Ascending aorta (tissue), 2 donors: ENCODE data around the gene KLHL4. TPM values are rescaled to one million over a fixed set of nuclear protein-coding genes. Genes with fewer than 3 reads are reported as not detected.
"Not testable (repeated sequence)": the region's sequence is repeated elsewhere in the genome, so short reads cannot be mapped to it uniquely, and the experiment has no call there.

ENCODE experiments used
- DNase-seq, 2 donors: peaks; one replicate each; pipeline ENCODE4 v3.0.0-alpha.2; 2019; ENCODE audit warnings: low spot score in 2 of 2
- H3K27ac ChIP-seq, 2 donors: fragments of 200-600 bp; sonication (generic); one replicate each; pipeline ENCODE4 v1.5.1; 2016 to 2017; ENCODE audit warnings: mild to moderate bottlenecking in 1 of 2
- H3K27me3 ChIP-seq: fragments of 200-600 bp; sonication (generic); one replicate; pipeline ENCODE4 v1.5.1; 2017
- H3K36me3 ChIP-seq, 2 donors: fragments of 200-600 bp; sonication (generic); one replicate each; pipeline ENCODE4 v1.5.1; 2016
- H3K4me1 ChIP-seq, 2 donors: fragments of 200-600 bp; sonication (generic); one replicate each; pipeline ENCODE4 v1.5.1; 2016 to 2017; ENCODE audit warnings: mild to moderate bottlenecking in 1 of 2
- H3K4me3 ChIP-seq, 2 donors: fragments of 200-600 bp; sonication (generic); one replicate each; pipeline ENCODE4 v1.5.1; 2016 to 2017; ENCODE audit warnings: mild to moderate bottlenecking in 1 of 2
- H3K9me3 ChIP-seq, 2 donors: fragments of 200-600 bp; sonication (generic); one replicate each; pipeline ENCODE4 v1.5.1; 2016
- CTCF ChIP-seq, 3 experiments: fragments of 200-600 bp in 2 of 3; fragments of 450-650 bp in 1 of 3; sonication (generic) in 2 of 3; IDR thresholded peaks; one replicate each; pipeline ENCODE4 v1.5.1; 2016 to 2019; ENCODE audit warnings: antibody characterized with exemption in 3 of 3, mild to moderate bottlenecking in 1 of 3, moderate library complexity in 1 of 3
- intact Hi-C: fragments of 100-400 bp; cut with DNase I; formaldehyde crosslinking; loops from one replicate; pipeline ENCODE4 v1.15.1; 2023
- total RNA-seq: library from RNA; depleted of rRNA; stranded (reverse); fragments of >200 nt; gene quantifications from one replicate; pipeline ENCODE4 v1.1.0, GENCODE V29; 2016

KLHL4 gene
- total RNA-seq, 1 donor from 2014 or later: 0.21 TPM

DNA sequence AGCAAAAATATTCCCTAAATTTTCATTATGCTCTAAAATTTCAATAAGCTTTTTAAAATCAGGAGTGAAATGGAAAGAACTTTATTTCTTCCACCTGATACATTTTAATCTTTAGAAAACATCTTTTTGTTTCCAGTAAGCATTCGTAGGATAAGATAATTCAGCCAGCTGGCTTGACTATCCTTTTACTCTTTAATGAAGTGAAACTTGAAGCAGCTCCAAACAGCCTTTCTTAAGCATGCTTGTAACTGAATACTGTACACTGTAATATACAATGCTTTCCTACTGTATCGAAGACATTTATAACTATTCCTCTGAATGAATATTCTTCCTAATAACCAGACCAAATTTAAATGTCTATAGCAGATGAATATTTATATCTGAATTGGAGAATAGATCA lies 98.8 kb downstream of the KLHL4 start:
- Histone ChIP-seq H3K4me3 (no peak overlapping the region), H3K27me3 (no peaks in the 10 kb centered on the region), H3K27ac (no peak overlapping the region), H3K9me3 (no peaks in the 10 kb centered on the region), H3K36me3 (no peaks in the 10 kb centered on the region), H3K4me1 (no peaks in the 10 kb centered on the region)
- intact Hi-C loops: no loop called here
- TF ChIP-seq CTCF (IDR thresholded peaks at IDR 0.05): no peak
- no peak for DNase-seq

- H3K4me1 ChIP-seq: no peaks in the 10 kb centered on the region
- no peaks in the 10 kb centered on the region for H3K36me3 ChIP-seq
- H3K27me3 ChIP-seq: no peaks in the 10 kb centered on the region
- no peaks in the 10 kb centered on the region for H3K9me3 ChIP-seq
- H3K4me3 ChIP-seq: no peak overlapping the region
- TF ChIP-seq CTCF (IDR thresholded peaks at IDR 0.05): no peak
- no peak overlapping the region for H3K27ac ChIP-seq
- intact Hi-C loops: no loop called here
- no peak for DNase-seq
Measured at GRCh38 chrX:87621697-87622096, 104.1 kb downstream of the KLHL4 start.

DNA sequence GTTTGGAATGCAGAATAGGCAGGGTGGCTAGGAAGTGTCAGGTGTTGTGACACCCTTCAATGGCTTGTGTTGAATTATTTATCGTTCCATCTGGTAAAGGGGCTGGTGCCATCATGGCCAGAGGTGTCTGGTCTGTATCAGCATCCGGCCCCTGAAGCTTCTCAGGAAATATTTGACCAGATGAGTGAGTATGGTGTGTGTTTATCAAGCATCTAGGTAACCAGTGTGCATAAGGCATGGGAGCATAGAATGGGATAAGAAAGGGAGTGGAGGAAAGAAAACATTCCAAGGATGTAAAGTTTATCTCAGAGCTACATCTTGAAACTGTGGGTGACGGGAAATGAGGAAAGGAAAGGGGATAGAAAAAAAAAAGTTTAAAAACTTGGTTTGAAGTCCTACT lies 109.4 kb downstream of the KLHL4 start:
- no peak overlapping the region for H3K27ac ChIP-seq
- intact Hi-C loops: no loop called here
- no peaks in the 10 kb centered on the region for H3K27me3 ChIP-seq
- no peaks in the 10 kb centered on the region for H3K36me3 ChIP-seq
- no peaks in the 10 kb centered on the region for H3K9me3 ChIP-seq
- H3K4me1 ChIP-seq: no peaks in the 10 kb centered on the region
- H3K4me3 ChIP-seq: no peak overlapping the region
- no peak for TF ChIP-seq CTCF (IDR thresholded peaks at IDR 0.05)
- DNase-seq: no peak

DNA sequence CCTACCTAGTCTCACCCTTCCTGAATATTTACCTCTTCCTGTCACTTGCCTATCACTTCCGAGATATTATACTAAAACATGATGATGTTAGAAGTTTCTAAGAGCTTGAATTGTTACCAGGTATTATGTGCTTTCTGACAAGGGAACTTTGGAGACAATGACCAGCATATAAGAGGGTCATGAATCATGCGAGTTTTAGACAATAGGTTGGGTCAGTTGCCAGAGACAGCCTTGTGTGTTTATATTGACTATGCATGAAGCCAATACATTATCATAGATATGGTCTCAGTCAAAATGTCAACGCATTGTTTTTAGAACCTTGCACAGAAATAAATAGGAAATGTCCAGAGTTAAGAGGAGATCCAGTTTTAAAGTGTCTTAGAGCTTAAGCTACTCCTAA lies 116.8 kb downstream of the KLHL4 start:
- no peaks in the 10 kb centered on the region for H3K27me3 ChIP-seq
- H3K4me1 ChIP-seq: no peaks in the 10 kb centered on the region
- intact Hi-C loops: no loop called here
- no peak overlapping the region for H3K27ac ChIP-seq
- DNase-seq: no peak
- H3K9me3 ChIP-seq: peaks cover 0 to 9% of the 10 kb centered on the region in 2 donors
- H3K4me3 ChIP-seq: no peak overlapping the region
- no peaks in the 10 kb centered on the region for H3K36me3 ChIP-seq
- TF ChIP-seq CTCF (IDR thresholded peaks at IDR 0.05): no peak

DNA sequence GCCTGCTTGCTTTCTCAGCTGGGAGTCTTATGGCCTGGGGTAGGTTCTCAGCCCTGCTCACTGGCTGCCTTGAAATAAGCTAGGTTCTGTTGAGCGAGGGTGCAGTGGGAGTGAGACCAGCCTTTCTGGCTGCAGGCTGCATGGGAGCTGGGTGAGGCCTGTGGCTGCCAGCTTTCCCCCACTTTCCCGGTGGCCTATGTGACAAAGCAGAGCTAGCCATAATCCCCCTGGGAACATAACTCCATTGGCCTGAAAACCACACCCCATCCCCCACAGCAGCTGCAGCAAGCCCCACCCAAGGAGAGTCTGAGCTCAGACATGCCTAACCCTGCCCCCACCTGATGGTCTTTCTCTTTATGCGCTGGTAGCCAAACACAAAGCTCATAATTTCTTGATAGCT lies 118.9 kb downstream of the KLHL4 start:
- Histone ChIP-seq H3K4me3 (no peak overlapping the region), H3K4me1 (no peaks in the 10 kb centered on the region), H3K9me3 (peaks cover 0 to 9% of the 10 kb centered on the region in 2 donors), H3K27me3 (no peaks in the 10 kb centered on the region), H3K36me3 (no peaks in the 10 kb centered on the region), H3K27ac (no peak overlapping the region)
- DNase-seq: no peak
- intact Hi-C loops: no loop called here
- TF ChIP-seq CTCF (IDR thresholded peaks at IDR 0.05): no peak

GRCh38 chrX:87641439-87641838 lies 123.8 kb downstream of the KLHL4 start:
- H3K27me3 ChIP-seq, H3K36me3 ChIP-seq, H3K9me3 ChIP-seq, intact Hi-C loops, DNase-seq, H3K4me1 ChIP-seq, H3K4me3 ChIP-seq, H3K27ac ChIP-seq: not testable (repeated sequence)
